Ascending aorta (tissue), 2 donors: ENCODE results near the gene MET. TPM values are rescaled to one million over a fixed set of nuclear protein-coding genes. Genes with fewer than 3 reads are reported as not detected.

ENCODE experiments used
- DNase-seq, 2 donors: peaks; one replicate each; pipeline ENCODE4 v3.0.0-alpha.2; 2019; ENCODE audit warnings: low spot score in 2 of 2
- H3K27ac ChIP-seq, 2 donors: fragments of 200-600 bp; sonication (generic); one replicate each; pipeline ENCODE4 v1.5.1; 2016 to 2017; ENCODE audit warnings: mild to moderate bottlenecking in 1 of 2
- H3K27me3 ChIP-seq: fragments of 200-600 bp; sonication (generic); one replicate; pipeline ENCODE4 v1.5.1; 2017
- H3K36me3 ChIP-seq, 2 donors: fragments of 200-600 bp; sonication (generic); one replicate each; pipeline ENCODE4 v1.5.1; 2016
- H3K4me1 ChIP-seq, 2 donors: fragments of 200-600 bp; sonication (generic); one replicate each; pipeline ENCODE4 v1.5.1; 2016 to 2017; ENCODE audit warnings: mild to moderate bottlenecking in 1 of 2
- H3K4me3 ChIP-seq, 2 donors: fragments of 200-600 bp; sonication (generic); one replicate each; pipeline ENCODE4 v1.5.1; 2016 to 2017; ENCODE audit warnings: mild to moderate bottlenecking in 1 of 2
- H3K9me3 ChIP-seq, 2 donors: fragments of 200-600 bp; sonication (generic); one replicate each; pipeline ENCODE4 v1.5.1; 2016
- intact Hi-C: fragments of 100-400 bp; cut with DNase I; formaldehyde crosslinking; loops from one replicate; pipeline ENCODE4 v1.15.1; 2023
- total RNA-seq: library from RNA; depleted of rRNA; stranded (reverse); fragments of >200 nt; gene quantifications from one replicate; pipeline ENCODE4 v1.1.0, GENCODE V29; 2016
- TF ChIP-seq, protein P1 (sequence below), 3 experiments: fragments of 200-600 bp in 2 of 3; fragments of 450-650 bp in 1 of 3; sonication (generic) in 2 of 3; IDR thresholded peaks; one replicate each; pipeline ENCODE4 v1.5.1; 2016 to 2019; ENCODE audit warnings: antibody characterized with exemption in 3 of 3, mild to moderate bottlenecking in 1 of 3, moderate library complexity in 1 of 3

Gene MET
- total RNA-seq, result 29.5 TPM

DNA sequence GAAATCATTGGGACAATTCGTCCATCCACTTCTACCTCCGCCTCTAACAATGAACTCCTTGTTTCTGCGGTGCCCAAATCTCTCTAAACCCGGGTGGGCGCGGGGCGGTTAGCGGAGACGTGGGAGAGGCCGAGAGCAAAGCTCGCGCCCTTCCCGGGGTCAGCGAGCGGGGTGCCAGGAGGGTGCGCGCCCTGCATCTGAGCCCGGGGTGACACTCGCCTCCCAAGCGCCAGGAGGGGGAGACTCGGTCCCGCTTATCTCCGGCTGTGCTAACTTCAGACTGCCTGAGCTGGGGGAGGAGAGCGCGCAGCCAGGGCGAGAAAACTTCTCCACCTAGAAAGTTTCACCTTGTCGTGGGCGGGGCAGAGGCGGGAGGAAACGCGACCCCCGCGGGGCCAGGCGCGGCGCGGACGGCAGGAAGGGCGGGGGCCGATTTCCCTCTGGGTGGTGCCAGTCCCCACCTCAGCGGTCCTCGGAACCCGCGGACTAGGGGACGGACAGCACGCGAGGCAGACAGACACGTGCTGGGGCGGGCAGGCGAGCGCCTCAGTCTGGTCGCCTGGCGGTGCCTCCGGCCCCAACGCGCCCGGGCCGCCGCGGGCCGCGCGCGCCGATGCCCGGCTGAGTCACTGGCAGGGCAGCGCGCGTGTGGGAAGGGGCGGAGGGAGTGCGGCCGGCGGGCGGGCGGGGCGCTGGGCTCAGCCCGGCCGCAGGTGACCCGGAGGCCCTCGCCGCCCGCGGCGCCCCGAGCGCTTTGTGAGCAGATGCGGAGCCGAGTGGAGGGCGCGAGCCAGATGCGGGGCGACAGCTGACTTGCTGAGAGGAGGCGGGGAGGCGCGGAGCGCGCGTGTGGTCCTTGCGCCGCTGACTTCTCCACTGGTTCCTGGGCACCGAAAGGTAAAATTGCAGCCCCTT lies at the start of gene MET:
TSS of gene MET (plus strand) at position 516 of the 915 bp plus-strand sequence. CDS start 26,889 bp downstream, outside the sequence.
- Histone ChIP-seq H3K9me3 (no peaks in the 10 kb centered on the region), H3K4me3 (peak within 1 kb of the TSS; percentile 64 to 91), H3K4me1 (peaks cover 0 to 3% of the 10 kb centered on the region in 2 donors), H3K27ac (peak within 1 kb of the TSS; percentile 62 to 79), H3K27me3 (no peaks in the 10 kb centered on the region), H3K36me3 (no peaks in the 10 kb centered on the region)
- TF ChIP-seq, protein P1, sequence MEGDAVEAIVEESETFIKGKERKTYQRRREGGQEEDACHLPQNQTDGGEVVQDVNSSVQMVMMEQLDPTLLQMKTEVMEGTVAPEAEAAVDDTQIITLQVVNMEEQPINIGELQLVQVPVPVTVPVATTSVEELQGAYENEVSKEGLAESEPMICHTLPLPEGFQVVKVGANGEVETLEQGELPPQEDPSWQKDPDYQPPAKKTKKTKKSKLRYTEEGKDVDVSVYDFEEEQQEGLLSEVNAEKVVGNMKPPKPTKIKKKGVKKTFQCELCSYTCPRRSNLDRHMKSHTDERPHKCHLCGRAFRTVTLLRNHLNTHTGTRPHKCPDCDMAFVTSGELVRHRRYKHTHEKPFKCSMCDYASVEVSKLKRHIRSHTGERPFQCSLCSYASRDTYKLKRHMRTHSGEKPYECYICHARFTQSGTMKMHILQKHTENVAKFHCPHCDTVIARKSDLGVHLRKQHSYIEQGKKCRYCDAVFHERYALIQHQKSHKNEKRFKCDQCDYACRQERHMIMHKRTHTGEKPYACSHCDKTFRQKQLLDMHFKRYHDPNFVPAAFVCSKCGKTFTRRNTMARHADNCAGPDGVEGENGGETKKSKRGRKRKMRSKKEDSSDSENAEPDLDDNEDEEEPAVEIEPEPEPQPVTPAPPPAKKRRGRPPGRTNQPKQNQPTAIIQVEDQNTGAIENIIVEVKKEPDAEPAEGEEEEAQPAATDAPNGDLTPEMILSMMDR (IDR thresholded peaks at IDR 0.05), result peak; percentile 54 to 60 (median 58)
- DNase-seq, result peak; percentile 39 to 85
- intact Hi-C loops, result loop anchor here (1.0 to 5.0 kb wide), 5 partner anchors 43 to 191 kb away; partner anchors contain the start of gene CAPZA2

DNA sequence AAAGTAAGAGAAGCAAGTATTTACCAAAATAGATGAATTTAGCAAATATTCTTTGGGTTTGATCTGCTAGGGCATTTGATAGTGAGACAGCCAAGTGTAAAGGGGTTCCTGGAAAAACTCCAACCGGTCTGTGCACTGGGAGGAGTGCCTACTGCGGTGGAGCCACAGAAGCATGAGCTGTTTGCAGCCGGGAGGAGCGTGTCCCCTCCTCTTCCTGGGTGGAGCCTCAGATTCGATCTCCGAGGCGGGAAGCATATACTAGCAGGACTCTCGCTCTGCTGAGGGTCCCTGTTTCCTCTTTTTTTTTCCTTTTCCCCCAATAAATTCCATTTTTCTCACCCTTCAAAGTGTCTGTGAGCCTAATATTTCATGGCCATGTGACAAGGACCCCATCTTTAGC lies 45.1 kb upstream of the MET start:
- Histone ChIP-seq H3K27me3 (no peaks in the 10 kb centered on the region), H3K4me3 (no peak overlapping the region), H3K4me1 (peaks cover 3 to 8% of the 10 kb centered on the region in 2 donors), H3K9me3 (no peaks in the 10 kb centered on the region), H3K36me3 (no peaks in the 10 kb centered on the region), H3K27ac (no peak overlapping the region)
- TF ChIP-seq, protein P1 (IDR thresholded peaks at IDR 0.05), result no peak
- intact Hi-C loops, result no loop called here
- no peak for DNase-seq

DNA sequence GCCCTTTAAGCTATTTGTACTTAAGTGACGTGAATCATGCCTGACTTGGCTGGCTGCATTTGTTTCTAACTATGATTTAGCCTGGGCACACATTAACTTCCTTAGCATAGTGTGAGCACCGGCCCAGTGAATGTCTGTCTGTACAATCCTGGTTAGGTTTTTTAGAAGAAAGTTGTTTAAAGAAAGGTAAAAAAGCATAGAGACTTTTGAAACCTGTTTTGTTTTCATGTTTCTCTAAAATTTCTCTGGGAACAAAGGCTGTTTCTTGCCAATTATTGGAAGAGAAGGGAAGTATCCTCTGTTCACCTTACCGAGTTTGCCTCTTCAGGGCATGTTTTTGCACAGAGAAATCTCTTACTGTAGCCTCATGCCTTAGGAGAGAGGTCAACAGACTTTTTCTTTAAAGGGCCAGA lies 42.9 kb upstream of the MET start:
- Histone ChIP-seq H3K9me3 (no peaks in the 10 kb centered on the region), H3K4me3 (no peak overlapping the region), H3K36me3 (no peaks in the 10 kb centered on the region), H3K27me3 (no peaks in the 10 kb centered on the region), H3K27ac (peak overlapping the region; percentile 63 to 71), H3K4me1 (peaks cover 3 to 8% of the 10 kb centered on the region in 2 donors)
- TF ChIP-seq, protein P1 (IDR thresholded peaks at IDR 0.05), result no peak
- peak in 1 of 2 donors; percentile 65 for DNase-seq
- intact Hi-C loops, result loop anchor here (1.0 kb wide), 1 partner anchor 43 kb away; the partner anchor contains the start of gene MET

DNA sequence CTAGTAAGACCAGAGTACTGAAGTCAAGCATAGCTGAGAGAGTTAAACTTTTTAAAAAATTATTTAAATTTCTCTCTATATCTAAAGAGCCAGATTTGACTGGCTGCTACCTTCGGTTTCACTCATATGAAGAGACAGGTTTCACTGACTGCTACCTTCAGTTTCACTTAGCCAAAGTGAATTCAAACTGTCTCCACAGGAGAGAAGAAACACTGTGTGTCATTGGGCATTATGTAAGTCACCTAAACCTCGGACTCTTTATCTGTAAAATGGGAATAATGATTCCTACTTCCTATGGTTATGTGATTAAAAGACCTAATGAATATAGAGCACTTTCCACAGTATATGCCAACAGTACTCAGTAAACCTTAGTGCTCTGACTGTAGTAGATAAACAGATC lies 41.6 kb upstream of the MET start:
- H3K9me3 ChIP-seq, result no peaks in the 10 kb centered on the region
- H3K27ac ChIP-seq, result peak overlapping the region in 1 of 2 donors; percentile 71
- H3K27me3 ChIP-seq, result no peaks in the 10 kb centered on the region
- H3K4me3 ChIP-seq, result no peak overlapping the region
- H3K36me3 ChIP-seq, result no peaks in the 10 kb centered on the region
- TF ChIP-seq, protein P1 (IDR thresholded peaks at IDR 0.05), result no peak
- intact Hi-C loops, result no loop called here
- DNase-seq, result no peak
- peaks cover 3 to 8% of the 10 kb centered on the region in 2 donors for H3K4me1 ChIP-seq

DNA sequence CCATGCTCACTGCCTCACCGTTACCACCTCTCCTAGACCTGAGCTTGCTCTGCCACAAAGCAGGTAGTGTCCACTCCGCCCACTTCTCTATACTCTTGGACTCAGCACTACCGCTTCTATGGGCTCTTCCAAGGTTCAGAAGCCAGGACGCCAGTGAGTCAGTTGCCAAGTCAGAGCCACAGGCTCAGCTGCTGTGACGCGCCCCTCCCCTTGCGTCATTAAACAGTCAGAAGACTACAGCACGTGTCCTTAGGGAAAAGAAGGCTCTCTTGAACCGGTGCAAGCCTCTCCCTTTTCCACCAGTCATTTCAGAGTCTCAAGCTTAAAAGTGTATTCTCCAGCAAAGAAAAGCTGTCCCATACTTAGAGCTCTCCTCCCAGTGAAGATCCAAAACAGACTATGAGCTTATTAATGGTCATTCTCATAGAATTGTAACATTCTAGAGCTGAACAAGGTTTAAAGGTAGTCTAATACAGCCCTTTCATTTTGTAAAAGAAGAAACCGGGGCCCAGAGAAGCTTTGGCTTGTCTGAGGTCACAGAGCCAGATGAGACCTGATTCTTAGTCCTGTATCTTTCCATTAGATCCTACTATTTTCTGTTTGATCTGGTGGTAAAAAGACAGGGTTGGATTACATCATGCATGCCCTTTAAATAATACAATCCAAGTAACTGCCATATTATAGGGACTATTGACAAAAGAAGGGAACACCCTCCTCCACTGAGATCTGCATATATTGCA lies 40.9 kb upstream of the MET start:
- Histone ChIP-seq H3K36me3 (no peaks in the 10 kb centered on the region), H3K27me3 (no peaks in the 10 kb centered on the region), H3K9me3 (no peaks in the 10 kb centered on the region), H3K4me1 (peaks cover 3 to 8% of the 10 kb centered on the region in 2 donors), H3K27ac (no peak overlapping the region), H3K4me3 (no peak overlapping the region)
- peak; percentile 33 to 80 for DNase-seq
- TF ChIP-seq, protein P1 (IDR thresholded peaks at IDR 0.05), result no peak
- intact Hi-C loops, result no loop called here
